Colon (tissue), 2 donors: Measurements from ENCODE around the gene FGF12.

Source experiments
- FAIRE-seq: peaks from 2 replicates; lab custom pipeline; 2012; peaks lifted over from hg19 to GRCh38; lab: Jason Lieb, UNC
- donor health status: control.
- donor health status: control.

FGF12 gene

GRCh38 chr3:192332386-192333291 is 394.7 kb downstream of the FGF12 start:
- FAIRE-seq: no peak

GRCh38 chr3:192331749-192332385 is 395.5 kb downstream of the FGF12 start:
- FAIRE-seq: no peak

- no peak for FAIRE-seq
Measured at GRCh38 chr3:192326656-192327055, 400.7 kb downstream of the FGF12 start.

- FAIRE-seq: no peak
Measured at GRCh38 chr3:192317564-192317963, 409.8 kb downstream of the FGF12 start.

GRCh38 chr3:192313605-192314004 is 413.7 kb downstream of the FGF12 start:
- no peak for FAIRE-seq

- no peak for FAIRE-seq
Measured at GRCh38 chr3:192307631-192308030, 419.7 kb downstream of the FGF12 start.

- FAIRE-seq: no peak
Measured at GRCh38 chr3:192303235-192303634, 424.1 kb downstream of the FGF12 start.

GRCh38 chr3:192302721-192303120 is 424.6 kb downstream of the FGF12 start:
- no peak for FAIRE-seq

- FAIRE-seq: no peak
Measured at GRCh38 chr3:192299921-192300320, 427.4 kb downstream of the FGF12 start.

GRCh38 chr3:192296845-192297244 is 430.5 kb downstream of the FGF12 start:
- FAIRE-seq: no peak

- no peak for FAIRE-seq
Measured at GRCh38 chr3:192284443-192285072, 442.8 kb downstream of the FGF12 start.

- no peak for FAIRE-seq
Measured at GRCh38 chr3:192281207-192281880, 446.0 kb downstream of the FGF12 start.

- no peak for FAIRE-seq
Measured at GRCh38 chr3:192279664-192280063, 447.7 kb downstream of the FGF12 start.

GRCh38 chr3:192277477-192277876 is 449.9 kb downstream of the FGF12 start:
- no peak for FAIRE-seq

GRCh38 chr3:192275741-192276355 is 451.5 kb downstream of the FGF12 start:
- FAIRE-seq: no peak

- FAIRE-seq: no peak
Measured at GRCh38 chr3:192273697-192274010, 453.7 kb downstream of the FGF12 start.

GRCh38 chr3:192273001-192273696 is 454.2 kb downstream of the FGF12 start:
- FAIRE-seq: no peak

- no peak for FAIRE-seq
Measured at GRCh38 chr3:192262001-192262400, 465.3 kb downstream of the FGF12 start.

- FAIRE-seq: no peak
Measured at GRCh38 chr3:192261135-192261534, 466.2 kb downstream of the FGF12 start.

GRCh38 chr3:192260116-192261010 is 467.0 kb downstream of the FGF12 start:
- no peak for FAIRE-seq

- no peak for FAIRE-seq
Measured at GRCh38 chr3:192259661-192260060, 467.7 kb downstream of the FGF12 start.
